H1 (cell line): ENCODE data around the gene C17orf113. TPM values are rescaled to one million over a fixed set of nuclear protein-coding genes. Genes with fewer than 3 reads are reported as not detected.

Experiments
- CTCF ChIA-PET: fragments of 300-600 bp; sonication (Branson Sonifier 250); formaldehyde crosslinking; loops from one replicate; lab custom pipeline; 2021; ENCODE audit not compliant: partially characterized antibody; lab: Charles Lee
- POLR2A ChIA-PET: fragments of 300-600 bp; sonication (Branson Sonifier 250); formaldehyde crosslinking; loops from one replicate; lab custom pipeline; 2021; ENCODE audit warnings: inconsistent platforms; ENCODE audit not compliant: partially characterized antibody; lab: Charles Lee
- DNase-seq, 2 experiments: peaks; one replicate each; pipeline versions ENCODE4 v3.0.0 to v3.0.0-alpha.2; 2010 to 2022; ENCODE audit warnings: low spot score in 2 of 2, low read depth in 1 of 2, mixed read lengths in 1 of 2
- FAIRE-seq: peaks from 2 replicates; lab custom pipeline; 2011; peaks lifted over from hg19 to GRCh38; lab: Jason Lieb, UNC
- H2AFZ ChIP-seq: 2 replicates; pipeline ENCODE4 v1.8.1; 2012; ENCODE audit warnings: low read length, inconsistent platforms
- H2AK5ac ChIP-seq: 2 replicates; pipeline ENCODE4 v1.6.1; 2013; ENCODE audit warnings: low read depth, low read length
- H2BK120ac ChIP-seq: replicated peaks from 2 replicates; pipeline ENCODE3; 2013; ENCODE audit warnings: low read depth, low read length, inconsistent platforms
- H2BK12ac ChIP-seq: 2 replicates; pipeline ENCODE4 v1.6.1; 2013; ENCODE audit warnings: low read depth, low read length
- H2BK15ac ChIP-seq: 2 replicates; pipeline ENCODE4 v1.6.1; 2013; ENCODE audit warnings: low read length
- H2BK20ac ChIP-seq: 2 replicates; pipeline ENCODE4 v1.6.1; 2013; ENCODE audit warnings: low read length
- H2BK5ac ChIP-seq: 2 replicates; pipeline ENCODE4 v1.6.1; 2013; ENCODE audit warnings: low read depth, low read length
- H3K14ac ChIP-seq: 2 replicates; pipeline ENCODE4 v1.6.1; 2013; ENCODE audit warnings: inconsistent platforms; ENCODE audit not compliant: insufficient read length
- H3K18ac ChIP-seq: 2 replicates; pipeline ENCODE4 v1.6.1; 2013; ENCODE audit warnings: low read length; ENCODE audit errors: extremely low read depth
- H3K23ac ChIP-seq: 2 replicates; pipeline ENCODE4 v1.6.1; 2013; ENCODE audit warnings: inconsistent platforms; ENCODE audit not compliant: insufficient read length
- H3K23me2 ChIP-seq: 2 replicates; pipeline ENCODE4 v1.6.1; 2013; ENCODE audit warnings: low read depth, low read length
- H3K27ac ChIP-seq: 2 replicates; pipeline ENCODE4 v1.6.1; 2011; ENCODE audit warnings: low read depth, low read length, inconsistent platforms
- H3K27me3 ChIP-seq, 4 experiments: replicated peaks in 1 of 4; 1 replicate in 1 of 4; 2 replicates in 3 of 4; pipeline versions ENCODE4 v1.6.1 to v1.8.1; 2011 to 2013; ENCODE audit warnings: low read length in 3 of 4, mild to moderate bottlenecking in 3 of 4, inconsistent platforms in 2 of 4, mixed read lengths in 2 of 4, moderate library complexity in 1 of 4; ENCODE audit not compliant: control insufficient read depth in 3 of 4, insufficient read depth in 3 of 4; ENCODE audit errors: extremely low read depth in 1 of 4
- H3K36me3 ChIP-seq, 4 experiments: 2 replicates each; pipeline versions ENCODE4 v1.6.1 to v1.8.1; 2011 to 2013; ENCODE audit warnings: mild to moderate bottlenecking in 4 of 4, low read length in 3 of 4, moderate library complexity in 2 of 4, control low read depth in 1 of 4, inconsistent platforms in 1 of 4; ENCODE audit not compliant: insufficient read depth in 4 of 4, control insufficient read depth in 2 of 4
- H3K4ac ChIP-seq: replicated peaks from 2 replicates; pipeline ENCODE3; 2013; ENCODE audit warnings: low read length, low read depth, mixed read lengths, inconsistent platforms; ENCODE audit not compliant: insufficient read length
- H3K4me1 ChIP-seq, 4 experiments: replicated peaks in 1 of 4; 1 replicate in 1 of 4; 2 replicates in 3 of 4; pipeline versions ENCODE4 v1.6.1 to v1.8.1; 2011 to 2013; ENCODE audit warnings: low read length in 3 of 4, inconsistent platforms in 2 of 4, mixed read lengths in 1 of 4; ENCODE audit not compliant: insufficient read depth in 4 of 4, control insufficient read depth in 3 of 4
- H3K4me2 ChIP-seq, 2 experiments: 2 replicates each; pipeline versions ENCODE4 v1.6.1 to v1.8.1; 2011 to 2013; ENCODE audit warnings: low read depth in 2 of 2, low read length in 2 of 2, control low read depth in 1 of 2, inconsistent platforms in 1 of 2, mild to moderate bottlenecking in 1 of 2; ENCODE audit not compliant: insufficient read depth in 1 of 2
- H3K4me3 ChIP-seq, 4 experiments: fragments of 200-600, 300-600 bp in 1 of 4; sonication (generic), shearing (Covaris generic), sonication (Bioruptor Twin) in 1 of 4; 2 replicates each; pipeline versions ENCODE4 v1.5.1 to v1.8.1; 2011 to 2016; ENCODE audit warnings: low read length in 4 of 4, low read depth in 3 of 4, control low read depth in 2 of 4, inconsistent platforms in 2 of 4, mild to moderate bottlenecking in 2 of 4, mixed read lengths in 1 of 4, moderate library complexity in 1 of 4; ENCODE audit not compliant: insufficient read depth in 2 of 4; ENCODE audit errors: extremely low read depth in 1 of 4
- H3K56ac ChIP-seq: replicated peaks from 2 replicates; pipeline ENCODE3; 2013; ENCODE audit warnings: low read depth, mild to moderate bottlenecking, mixed read lengths, low read length, inconsistent platforms; ENCODE audit not compliant: insufficient read length
- H3K79me1 ChIP-seq: 2 replicates; pipeline ENCODE4 v1.6.1; 2013; ENCODE audit warnings: low read depth, low read length, control low read depth
- H3K79me2 ChIP-seq, 2 experiments: 2 replicates each; pipeline versions ENCODE4 v1.6.1 to v1.8.1; 2012 to 2013; ENCODE audit warnings: low read length in 2 of 2, mild to moderate bottlenecking in 2 of 2, inconsistent platforms in 1 of 2; ENCODE audit not compliant: insufficient read depth in 2 of 2, control insufficient read depth in 1 of 2
- H3K9ac ChIP-seq, 4 experiments: replicated peaks in 1 of 4; 1 replicate in 1 of 4; 2 replicates in 3 of 4; pipeline versions ENCODE4 v1.6.1 to v1.8.1; 2011 to 2013; ENCODE audit warnings: low read depth in 3 of 4, low read length in 3 of 4, control low read depth in 2 of 4, mild to moderate bottlenecking in 2 of 4, moderate library complexity in 2 of 4, inconsistent platforms in 1 of 4; ENCODE audit errors: extremely low read depth in 1 of 4
- H3K9me3 ChIP-seq, 2 experiments: 2 replicates each; pipeline versions ENCODE4 v1.6.1 to v1.8.1; 2012 to 2013; ENCODE audit warnings: mild to moderate bottlenecking in 2 of 2, moderate library complexity in 2 of 2, control low read depth in 1 of 2, inconsistent platforms in 1 of 2, low read depth in 1 of 2, low read length in 1 of 2, mixed read lengths in 1 of 2; ENCODE audit not compliant: insufficient read depth in 2 of 2
- H4K20me1 ChIP-seq, 2 experiments: replicated peaks in 1 of 2; 2 replicates each; pipeline versions ENCODE3 to v1.8.1; 2011 to 2013; ENCODE audit warnings: inconsistent platforms in 2 of 2, low read length in 2 of 2, mild to moderate bottlenecking in 1 of 2; ENCODE audit not compliant: insufficient read depth in 2 of 2, control insufficient read depth in 1 of 2
- H4K5ac ChIP-seq: 2 replicates; pipeline ENCODE4 v1.6.1; 2013; ENCODE audit warnings: low read length, low read depth, mixed read lengths, inconsistent platforms; ENCODE audit not compliant: insufficient read length
- H4K8ac ChIP-seq: 2 replicates; pipeline ENCODE4 v1.8.0; 2013; ENCODE audit warnings: mild to moderate bottlenecking, moderate library complexity, low read length, inconsistent platforms; ENCODE audit not compliant: insufficient read depth; ENCODE audit errors: extremely low read depth
- H4K91ac ChIP-seq: replicated peaks from 2 replicates; pipeline ENCODE3; 2013; ENCODE audit warnings: low read length, mixed read lengths, inconsistent platforms; ENCODE audit not compliant: insufficient read length
- ATF2 ChIP-seq: IDR thresholded peaks from 2 replicates; pipeline ENCODE4 v1.6.1; 2012; ENCODE audit warnings: low read length, inconsistent platforms
- BRCA1 ChIP-seq: IDR thresholded peaks from 2 replicates; pipeline ENCODE4 v1.6.1; 2012; ENCODE audit warnings: low read depth, low read length, improper control_type of control experiment
- EZH2 ChIP-seq: fragments of 200-600 bp; sonication (generic); IDR thresholded peaks from 2 replicates; pipeline ENCODE4 v1.7.1; 2012; ENCODE audit warnings: low read depth, mild to moderate bottlenecking, moderate library complexity, low read length, inconsistent platforms; ENCODE audit not compliant: severe bottlenecking
- FOSL1 ChIP-seq: IDR thresholded peaks from 2 replicates; pipeline ENCODE4 v1.6.1; 2011; ENCODE audit warnings: mild to moderate bottlenecking, low read depth, low read length, moderate library complexity; ENCODE audit not compliant: insufficient read depth
- KDM4A ChIP-seq: IDR thresholded peaks from one replicate; pipeline ENCODE4 v1.7.1; 2012; ENCODE audit warnings: low read depth, mild to moderate bottlenecking, moderate library complexity, low read length, inconsistent platforms; ENCODE audit not compliant: severe bottlenecking
- MAX ChIP-seq: IDR thresholded peaks from 2 replicates; pipeline ENCODE4 v1.6.1; 2012; ENCODE audit warnings: inconsistent platforms
- NANOG ChIP-seq: IDR thresholded peaks from 2 replicates; pipeline ENCODE4 v1.6.1; 2011; ENCODE audit warnings: low read length, low read depth, mild to moderate bottlenecking, inconsistent platforms; ENCODE audit not compliant: insufficient read depth, poor library complexity, severe bottlenecking
- SUZ12 ChIP-seq: fragments of 200-600 bp; sonication (generic); IDR thresholded peaks from 2 replicates; pipeline ENCODE4 v1.6.1; 2012; ENCODE audit warnings: mild to moderate bottlenecking, inconsistent platforms, low read length, moderate library complexity, mixed read lengths
- WGBS, 2 experiments: shearing (Covaris generic) in 1 of 2; methylation state at CpG; one replicate each; pipeline versions ENCODE4 v1.1.6 to v1.1.7; 2013 to 2015; ENCODE audit warnings: low lambda C conversion rate in 2 of 2, mixed read lengths in 2 of 2, inconsistent platforms in 1 of 2, low coverage in 1 of 2, missing lambda C conversion rate in 1 of 2; ENCODE audit not compliant: insufficient replicate concordance in 2 of 2, insufficient coverage in 1 of 2, insufficient read length in 1 of 2; ENCODE audit errors: extremely low coverage in 1 of 2, missing lambda C conversion rate in 1 of 2; 5-methylcytosine and 5-hydroxymethylcytosine counted together
- polyA plus RNA-seq, 7 experiments: library from polyadenylated mRNA; depleted of rRNA in 3 of 7; stranded (reverse) in 5 of 7; unstranded in 2 of 7; fragments of >200 nt in 5 of 7; fragments of 200-250 nt in 2 of 7; gene quantifications; 1 replicate in 5 of 7; 2 replicates in 1 of 7; 4 replicates in 1 of 7; pipeline versions ENCODE4 v1.2.1 to v1.2.3, GENCODE V29; 2011 to 2013; ENCODE audit warnings: missing spikeins in 2 of 7, mixed read lengths in 2 of 7
- total RNA-seq: library from RNA; stranded (reverse); fragmentation: NEBNext Ultra II Directional; extraction: Animal tissue kit (Norgen Biotek cat#: 25700); gene quantifications from 2 replicates; pipeline ENCODE4 v1.2.1, GENCODE V29; 2021

C17orf113 gene
- total and polyA plus RNA-seq, 2 of the 8 experiments (the other 6 are each of a cell fraction or from before 2014, with no cell fraction given): 1.0 to 1.4 TPM

GRCh38 chr17:42097691-42098631 is 47.6 kb upstream of the C17orf113 start, which contains the start of gene ZNF385C:
TSS of gene ZNF385C (minus strand) at chr17:42098473. CDS start at chr17:42063056, 35,417 bp downstream.
- H2BK12ac ChIP-seq: no peak within 1 kb of the TSS; the same call in 1 of the 2 replicates
- H2AK5ac ChIP-seq: no peak within 1 kb of the TSS
- peaks cover 4 to 22% (median 18%) of the 10 kb centered on the region in 4 experiments for H3K27me3 ChIP-seq
- no peak within 1 kb of the TSS; the same call in 1 of the 2 replicates for H3K18ac ChIP-seq
- peaks cover 6% of the 10 kb centered on the region; the same call in 1 of the 2 replicates for H3K23me2 ChIP-seq
- peak within 1 kb of the TSS; percentile 25 to 62 (median 28); a peak in 6 of 8 replicates for H3K4me3 ChIP-seq
- CTCF ChIA-PET: interaction anchor here (0.7 to 39.4 kb wide), 14 partner anchors 11 to 154 kb away, joined by 3 to 1084 read pairs (median 4); partner anchors contain the start of genes DHX58, DNAJC7, HSPB9 and KAT2A
- peak within 1 kb of the TSS; percentile 56 for H2AFZ ChIP-seq
- WGBS, 2 experiments: 25% methylated on average over 31 of the region's 52 CpGs; no CpG with 5 or more reads in 1 of the 2 experiments
- no peak within 1 kb of the TSS for H3K27ac ChIP-seq
- no peaks in the 10 kb centered on the region for H3K79me2 ChIP-seq
- no peak within 1 kb of the TSS for H4K5ac ChIP-seq
- no peak within 1 kb of the TSS for H2BK5ac ChIP-seq
- no peak within 1 kb of the TSS for H2BK120ac ChIP-seq
- H2BK20ac ChIP-seq: no peak within 1 kb of the TSS
- H3K56ac ChIP-seq: no peak within 1 kb of the TSS
- peak in 1 of 2 experiments; percentile 73 for DNase-seq
- no peaks in the 10 kb centered on the region for H3K9me3 ChIP-seq
- no peak within 1 kb of the TSS for H4K91ac ChIP-seq
- no peak within 1 kb of the TSS for H2BK15ac ChIP-seq
- no peak within 1 kb of the TSS for H3K14ac ChIP-seq
- H3K9ac ChIP-seq: no peak within 1 kb of the TSS
- H3K23ac ChIP-seq: no peak within 1 kb of the TSS
- H3K4me2 ChIP-seq: peak within 1 kb of the TSS; percentile 85 to 91
- H3K4ac ChIP-seq: no peak within 1 kb of the TSS
- H4K20me1 ChIP-seq: no peaks in the 10 kb centered on the region
- FAIRE-seq: no peak
- H3K36me3 ChIP-seq: no peaks in the 10 kb centered on the region
- H3K4me1 ChIP-seq: peaks cover 0 to 14% (median 7%) of the 10 kb centered on the region in 4 experiments; a peak in 6 of 7 replicates
- POLR2A ChIA-PET: interaction anchor here (0.9 to 1.8 kb wide), 8 partner anchors 10 to 86 kb away, joined by 3 to 8 read pairs (median 4); partner anchors contain the start of gene DNAJC7
- H4K8ac ChIP-seq: no peak within 1 kb of the TSS
- H3K79me1 ChIP-seq: no peaks in the 10 kb centered on the region; the same call in 1 of the 2 replicates
- TF ChIP-seq BRCA1: no peak
- TF ChIP-seq ATF2: no peak
- TF ChIP-seq FOSL1: no peak
- peak; percentile 38 for TF ChIP-seq EZH2
- TF ChIP-seq NANOG: no peak
- peak; percentile 91 for TF ChIP-seq MAX
- peak; percentile 80 for TF ChIP-seq KDM4A
- TF ChIP-seq SUZ12: no peak
